Fibroblast of lung (primary cell): ENCODE results near the gene CERS2. TPM values are rescaled to one million over a fixed set of nuclear protein-coding genes. Genes with fewer than 3 reads are reported as not detected.

ENCODE experiments used
- DNase-seq, 2 donors: peaks; one replicate each; pipeline versions ENCODE4 v3.0.0 to v3.0.0-alpha.2; 2010; ENCODE audit warnings: low read depth in 2 of 2
- H2AFZ ChIP-seq: 2 replicates; pipeline ENCODE4 v1.5.1; 2012; ENCODE audit warnings: low read length, control low read depth, inconsistent platforms
- H3K27ac ChIP-seq: 2 replicates; pipeline ENCODE4 v1.5.1; 2011; ENCODE audit warnings: low read length, control low read depth; ENCODE audit not compliant: insufficient read depth
- H3K27me3 ChIP-seq: 2 replicates; pipeline ENCODE4 v1.5.1; 2011; ENCODE audit warnings: mild to moderate bottlenecking, low read length; ENCODE audit not compliant: control insufficient read depth, insufficient read depth
- H3K36me3 ChIP-seq: 2 replicates; pipeline ENCODE4 v1.5.1; 2011; ENCODE audit warnings: low read length; ENCODE audit not compliant: control insufficient read depth, insufficient read depth
- H3K4me1 ChIP-seq: 2 replicates; pipeline ENCODE4 v1.5.1; 2011; ENCODE audit warnings: low read length; ENCODE audit not compliant: control insufficient read depth, insufficient read depth; ENCODE audit errors: extremely low read depth
- H3K4me2 ChIP-seq: 2 replicates; pipeline ENCODE4 v1.5.1; 2011; ENCODE audit warnings: low read length, control low read depth; ENCODE audit not compliant: insufficient read depth; ENCODE audit errors: extremely low read depth
- H3K4me3 ChIP-seq, 4 experiments: fragments of 200-600 bp in 1 of 4; sonication (generic) in 1 of 4; replicated peaks in 1 of 4; 2 replicates each; pipeline ENCODE4 v1.5.1; 2011 to 2016; ENCODE audit warnings: low read length in 4 of 4, low read depth in 3 of 4, mild to moderate bottlenecking in 3 of 4, control low read depth in 2 of 4, inconsistent platforms in 1 of 4, mixed read lengths in 1 of 4; ENCODE audit not compliant: insufficient read depth in 1 of 4; ENCODE audit errors: control extremely low read depth in 1 of 4
- H3K79me2 ChIP-seq: 2 replicates; pipeline ENCODE4 v1.5.1; 2012; ENCODE audit warnings: mild to moderate bottlenecking, low read length, inconsistent platforms; ENCODE audit not compliant: control insufficient read depth, insufficient read depth
- H3K9ac ChIP-seq: 2 replicates; pipeline ENCODE4 v1.5.1; 2011; ENCODE audit warnings: mild to moderate bottlenecking, low read length, control low read depth; ENCODE audit not compliant: insufficient read depth
- H3K9me3 ChIP-seq: 2 replicates; pipeline ENCODE4 v1.5.1; 2012; ENCODE audit warnings: low read depth, low read length; ENCODE audit not compliant: control insufficient read depth, insufficient read depth
- H4K20me1 ChIP-seq: 2 replicates; pipeline ENCODE4 v1.5.1; 2011; ENCODE audit warnings: low read length; ENCODE audit not compliant: control insufficient read depth, insufficient read depth; ENCODE audit errors: extremely low read depth
- EZH2 ChIP-seq: IDR thresholded peaks from 2 replicates; pipeline ENCODE4 v1.5.1; 2012; ENCODE audit warnings: low read length, control low read depth, mild to moderate bottlenecking; ENCODE audit errors: missing control alignments
- polyA plus RNA-seq, 2 donors: library from polyadenylated mRNA; depleted of rRNA in 1 of 2; stranded (reverse) in 1 of 2; unstranded in 1 of 2; fragments of >200 nt; gene quantifications; 2 replicates each; pipeline ENCODE4 v1.2.1, GENCODE V29; 2011 to 2012; ENCODE audit warnings: missing spikeins in 1 of 2
- total RNA-seq: library from RNA; depleted of rRNA; stranded (reverse); fragments of >200 nt; gene quantifications from 2 replicates; pipeline ENCODE4 v1.2.1, GENCODE V29; 2014
- TF ChIP-seq, protein P1 (sequence below), 2 donors: IDR thresholded peaks in 1 of 2; conservative IDR thresholded peaks in 1 of 2; 1 replicate in 1 of 2; 2 replicates in 1 of 2; pipeline ENCODE4 v1.5.1; 2011 to 2012; ENCODE audit warnings: low read length in 2 of 2, control low read depth in 1 of 2, inconsistent platforms in 1 of 2, low read depth in 1 of 2, mild to moderate bottlenecking in 1 of 2

The CERS2 gene
- total and polyA plus RNA-seq, 2 donors (not counting 1 experiment from before 2014, with no cell fraction given) = 190 to 254 TPM

- no peak for TF ChIP-seq EZH2
- TF ChIP-seq, protein P1, sequence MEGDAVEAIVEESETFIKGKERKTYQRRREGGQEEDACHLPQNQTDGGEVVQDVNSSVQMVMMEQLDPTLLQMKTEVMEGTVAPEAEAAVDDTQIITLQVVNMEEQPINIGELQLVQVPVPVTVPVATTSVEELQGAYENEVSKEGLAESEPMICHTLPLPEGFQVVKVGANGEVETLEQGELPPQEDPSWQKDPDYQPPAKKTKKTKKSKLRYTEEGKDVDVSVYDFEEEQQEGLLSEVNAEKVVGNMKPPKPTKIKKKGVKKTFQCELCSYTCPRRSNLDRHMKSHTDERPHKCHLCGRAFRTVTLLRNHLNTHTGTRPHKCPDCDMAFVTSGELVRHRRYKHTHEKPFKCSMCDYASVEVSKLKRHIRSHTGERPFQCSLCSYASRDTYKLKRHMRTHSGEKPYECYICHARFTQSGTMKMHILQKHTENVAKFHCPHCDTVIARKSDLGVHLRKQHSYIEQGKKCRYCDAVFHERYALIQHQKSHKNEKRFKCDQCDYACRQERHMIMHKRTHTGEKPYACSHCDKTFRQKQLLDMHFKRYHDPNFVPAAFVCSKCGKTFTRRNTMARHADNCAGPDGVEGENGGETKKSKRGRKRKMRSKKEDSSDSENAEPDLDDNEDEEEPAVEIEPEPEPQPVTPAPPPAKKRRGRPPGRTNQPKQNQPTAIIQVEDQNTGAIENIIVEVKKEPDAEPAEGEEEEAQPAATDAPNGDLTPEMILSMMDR (conservative IDR thresholded peaks at IDR 0.05 in 1 of 2, IDR thresholded peaks at IDR 0.05 in 1 of 2; ENCODE audit: low read depth in 1 of 2, low read length in 2 of 2) = no peak
- peak overlapping the region; percentile 94 for H3K4me2 ChIP-seq
- no peaks in the 10 kb centered on the region for H3K27me3 ChIP-seq
- DNase-seq = no peak
- H3K27ac ChIP-seq = peak overlapping the region; percentile 94
- H3K4me3 ChIP-seq = peak overlapping the region in 2 of 4 experiments; percentile 83 to 94
- H2AFZ ChIP-seq = no peak overlapping the region
- peaks cover 3% of the 10 kb centered on the region for H3K79me2 ChIP-seq
- peaks cover 14% of the 10 kb centered on the region for H3K4me1 ChIP-seq
- no peaks in the 10 kb centered on the region for H3K9me3 ChIP-seq
- H3K36me3 ChIP-seq = no peaks in the 10 kb centered on the region
- H4K20me1 ChIP-seq = no peaks in the 10 kb centered on the region
- no peak overlapping the region for H3K9ac ChIP-seq
Measured at GRCh38 chr1:151009674-151010345, 35.2 kb upstream of the CERS2 start.

GRCh38 chr1:151009206-151009587, 34.6 kb upstream of the CERS2 start:
- DNase-seq = peak; percentile 43 to 88

More at GRCh38 chr1:151009206-151009587, 34.6 kb upstream of the CERS2 start:
- Histone ChIP-seq H3K27me3 (no peaks in the 10 kb centered on the region), H2AFZ (peak overlapping the region; percentile 97), H3K36me3 (no peaks in the 10 kb centered on the region), H3K4me2 (peak overlapping the region; percentile 94), H3K9ac (peak overlapping the region; percentile 86), H3K4me1 (peaks cover 14% of the 10 kb centered on the region), H4K20me1 (no peaks in the 10 kb centered on the region), H3K27ac (peak overlapping the region; percentile 94), H3K79me2 (peaks cover 3% of the 10 kb centered on the region), H3K4me3 (peak overlapping the region; percentile 76 to 98 (median 88)), H3K9me3 (no peaks in the 10 kb centered on the region)
- TF ChIP-seq, protein P1 (conservative IDR thresholded peaks at IDR 0.05 in 1 of 2, IDR thresholded peaks at IDR 0.05 in 1 of 2; ENCODE audit: low read depth in 1 of 2, low read length in 2 of 2) = no peak
- TF ChIP-seq EZH2 = no peak
